Keratinocyte (primary cell): ENCODE results near the gene TGIF1. TPM values are rescaled to one million over a fixed set of nuclear protein-coding genes. Genes with fewer than 3 reads are reported as not detected.

ENCODE experiments used
- DNase-seq: peaks from one replicate; pipeline ENCODE4 v3.0.0-alpha.2; 2011; ENCODE audit warnings: low read depth, missing footprints, low spot score
- FAIRE-seq: peaks from 2 replicates; lab custom pipeline; 2011; peaks lifted over from hg19 to GRCh38; lab: Jason Lieb, UNC
- H2AFZ ChIP-seq: 2 replicates; pipeline ENCODE4 v1.6.0; 2012; ENCODE audit warnings: low read length, control low read depth, inconsistent platforms; ENCODE audit not compliant: control insufficient read depth
- H3K27ac ChIP-seq: 2 replicates; pipeline ENCODE4 v1.5.1; 2011; ENCODE audit warnings: low read length; ENCODE audit not compliant: control insufficient read depth, insufficient read depth
- H3K27me3 ChIP-seq: 3 replicates; pipeline ENCODE4 v1.6.0; 2011; ENCODE audit warnings: low read length; ENCODE audit not compliant: control insufficient read depth, insufficient read depth; ENCODE audit errors: extremely low read depth
- H3K36me3 ChIP-seq, 2 experiments: 2 replicates in 1 of 2; 3 replicates in 1 of 2; pipeline ENCODE4 v1.5.1; 2011; ENCODE audit warnings: low read length in 2 of 2, mild to moderate bottlenecking in 1 of 2; ENCODE audit not compliant: control insufficient read depth in 2 of 2, insufficient read depth in 2 of 2; ENCODE audit errors: extremely low read depth in 1 of 2
- H3K4me1 ChIP-seq: 3 replicates; pipeline ENCODE4 v1.5.1; 2011; ENCODE audit warnings: low read length; ENCODE audit not compliant: control insufficient read depth, insufficient read depth; ENCODE audit errors: extremely low read depth
- H3K4me2 ChIP-seq: 3 replicates; pipeline ENCODE4 v1.6.0; 2011; ENCODE audit warnings: low read depth, low read length; ENCODE audit not compliant: control insufficient read depth, insufficient read depth; ENCODE audit errors: extremely low read depth
- H3K4me3 ChIP-seq, 3 experiments: fragments of 200-600 bp in 1 of 3; sonication (generic) in 1 of 3; 2 replicates in 2 of 3; 3 replicates in 1 of 3; pipeline ENCODE4 v1.5.1; 2011 to 2016; ENCODE audit warnings: low read length in 3 of 3, mild to moderate bottlenecking in 3 of 3, control low read depth in 2 of 3, inconsistent platforms in 1 of 3, low read depth in 1 of 3, mixed read lengths in 1 of 3, mixed run types in 1 of 3, moderate library complexity in 1 of 3; ENCODE audit not compliant: control insufficient read depth in 2 of 3, insufficient read depth in 2 of 3; ENCODE audit errors: extremely low read depth in 1 of 3
- H3K79me2 ChIP-seq: 2 replicates; pipeline ENCODE4 v1.6.0; 2012; ENCODE audit warnings: low read length; ENCODE audit not compliant: control insufficient read depth, insufficient read depth
- H3K9ac ChIP-seq: 3 replicates; pipeline ENCODE4 v1.6.0; 2011; ENCODE audit warnings: low read length; ENCODE audit not compliant: control insufficient read depth, insufficient read depth; ENCODE audit errors: extremely low read depth
- H3K9me1 ChIP-seq: 3 replicates; pipeline ENCODE4 v1.6.0; 2011; ENCODE audit warnings: low read length; ENCODE audit not compliant: control insufficient read depth, insufficient read depth; ENCODE audit errors: extremely low read depth
- H3K9me3 ChIP-seq: 2 replicates; pipeline ENCODE4 v1.5.1; 2012; ENCODE audit warnings: low read depth, low read length; ENCODE audit not compliant: control insufficient read depth
- H4K20me1 ChIP-seq: 3 replicates; pipeline ENCODE4 v1.6.0; 2011; ENCODE audit warnings: low read length; ENCODE audit not compliant: control insufficient read depth, insufficient read depth; ENCODE audit errors: extremely low read depth
- CTCF ChIP-seq, 3 experiments: IDR thresholded peaks in 1 of 3; conservative IDR thresholded peaks in 1 of 3; optimal IDR thresholded peaks in 1 of 3; 2 replicates in 2 of 3; 3 replicates in 1 of 3; pipeline versions ENCODE3 to v1.5.1; 2011; ENCODE audit warnings: low read length in 3 of 3, mild to moderate bottlenecking in 3 of 3, moderate library complexity in 2 of 3, control low read depth in 1 of 3, inconsistent platforms in 1 of 3; ENCODE audit not compliant: insufficient read depth in 2 of 3; ENCODE audit errors: extremely low read depth in 1 of 3
- EZH2 ChIP-seq: IDR thresholded peaks from one replicate; pipeline ENCODE4 v1.6.1; 2012; ENCODE audit warnings: inconsistent platforms, mild to moderate bottlenecking, low read length, moderate library complexity
- dilution Hi-C: fragments of 300-500 bp; cut with MboI; formaldehyde crosslinking; loops from one replicate; pipeline ENCODE4 v1.7.0; 2020; ENCODE audit warnings: low sequenced_read_pairs; ENCODE audit not compliant: extremely low pct_ligation_motif_present
- polyA minus RNA-seq, 3 experiments: library from RNA; depleted of rRNA, polyadenylated mRNA; stranded (reverse); fragments of >200 nt; gene quantifications; 1 replicate in 1 of 3; 2 replicates in 1 of 3; 3 replicates in 1 of 3; pipeline ENCODE4 v1.2.3, GENCODE V29; 2011
- polyA plus RNA-seq, 5 experiments: library from polyadenylated mRNA; depleted of rRNA in 3 of 5; stranded (reverse) in 3 of 5; stranded (forward) in 1 of 5; unstranded in 1 of 5; fragments of >200 nt; gene quantifications; 1 replicate in 1 of 5; 2 replicates in 3 of 5; 3 replicates in 1 of 5; pipeline versions ENCODE4 v1.2.1 to v1.2.3, GENCODE V29; 2011 to 2012; ENCODE audit warnings: missing spikeins in 2 of 5, low read depth in 1 of 5, low replicate concordance in 1 of 5

Gene TGIF1
- 111 to 187 TPM (median 115 TPM) in 3 replicates for polyA plus RNA-seq
- polyA plus RNA-seq (2011; ENCODE audit: low read depth), result 163 TPM
- 115 and 141 TPM in 2 replicates for polyA plus RNA-seq (2011; cell fraction: cytosol; rRNA removed)
- polyA plus RNA-seq (2011; cell fraction: nucleus; rRNA removed), result 323 and 359 TPM in 2 replicates
- 66.2 and 105 TPM in 2 replicates for polyA plus RNA-seq (2012; ENCODE audit: low replicate concordance)
- 134 to 144 TPM (median 142 TPM) in 3 replicates for polyA minus RNA-seq
- polyA minus RNA-seq (2011; cell fraction: cytosol; rRNA and poly(A)+ RNA removed), result 54.9 TPM
- polyA minus RNA-seq (2011; cell fraction: nucleus; rRNA and poly(A)+ RNA removed), result 79.0 and 130 TPM in 2 replicates

- FAIRE-seq, result no peak
- no peak for DNase-seq
- dilution Hi-C loops, result loop anchor here (5.0 kb wide), 1 partner anchor 58 kb away; no protein-coding TSS in a partner anchor
- TF ChIP-seq EZH2, result no peak
- no peak for TF ChIP-seq CTCF (optimal IDR thresholded peaks at IDR 0.05 in 1 of 3, IDR thresholded peaks at IDR 0.05 in 1 of 3, conservative IDR thresholded peaks at IDR 0.05 in 1 of 3; ENCODE audit: extremely low read depth in 1 of 3, insufficient read depth in 2 of 3, low read length in 3 of 3)
- Histone ChIP-seq H3K9me1 (no peaks in the 10 kb centered on the region), H3K9me3 (no peaks in the 10 kb centered on the region), H3K36me3 (peaks cover 0 to 5% of the 10 kb centered on the region in 2 experiments), H3K79me2 (peaks cover 52% of the 10 kb centered on the region), H3K4me2 (peak within 1 kb of the TSS; percentile 100), H4K20me1 (peaks cover 8% of the 10 kb centered on the region), H2AFZ (no peak within 1 kb of the TSS), H3K27ac (peak within 1 kb of the TSS; percentile 100), H3K27me3 (no peaks in the 10 kb centered on the region), H3K4me3 (peak within 1 kb of the TSS; percentile 94 to 100 (median 95)), H3K9ac (peak within 1 kb of the TSS; percentile 100), H3K4me1 (peaks cover 28% of the 10 kb centered on the region)
Observed at GRCh38 chr18:3450012-3450798, at the start of gene TGIF1. TSS of gene TGIF1 (plus strand) at chr18:3450172. CDS start at chr18:3450490, 318 bp downstream.

GRCh38 chr18:3400567-3401296, 49.2 kb upstream of the TGIF1 start:
- Histone ChIP-seq H3K9me1 (no peaks in the 10 kb centered on the region), H3K4me2 (no peak overlapping the region), H3K9me3 (no peaks in the 10 kb centered on the region), H3K79me2 (no peaks in the 10 kb centered on the region), H3K4me3 (no peak overlapping the region), H3K27ac (no peak overlapping the region), H3K4me1 (peaks cover 12% of the 10 kb centered on the region), H4K20me1 (no peaks in the 10 kb centered on the region), H3K36me3 (no peaks in the 10 kb centered on the region), H3K27me3 (no peaks in the 10 kb centered on the region), H2AFZ (no peak overlapping the region), H3K9ac (no peak overlapping the region)
- dilution Hi-C loops, result no loop called here
- DNase-seq (no peak), FAIRE-seq (no peak)
- TF ChIP-seq EZH2 (no peak), CTCF (optimal IDR thresholded peaks at IDR 0.05 in 1 of 3, IDR thresholded peaks at IDR 0.05 in 1 of 3, conservative IDR thresholded peaks at IDR 0.05 in 1 of 3; ENCODE audit: extremely low read depth in 1 of 3, insufficient read depth in 2 of 3, low read length in 3 of 3) (no peak)
